HEK293 (cell line): Measurements from ENCODE around the gene ZC2HC1C.

Experiments
- CTCF ChIA-PET: fragments of 350-600 bp; formaldehyde crosslinking; extraction: SDS; loops from one replicate; lab custom pipeline; 2021; ENCODE audit warnings: antibody characterized with exemption; lab: Yijun Ruan, JAX
- POLR2A ChIA-PET: fragments of 300-600 bp; formaldehyde crosslinking; extraction: SDS; loops from one replicate; lab custom pipeline; 2020; ENCODE audit warnings: antibody characterized with exemption, inconsistent platforms; lab: Yijun Ruan, JAX
- H3K27ac ChIP-seq: fragments of 200-500 bp; sonication (Bioruptor generic); 2 replicates; pipeline ENCODE4 v1.5.1; 2014; ENCODE audit warnings: low read depth, low read length, control low read depth, inconsistent platforms; ENCODE audit errors: extremely low read depth
- H3K36me3 ChIP-seq, 2 experiments: fragments of 200-500 bp in 1 of 2; sonication (Bioruptor generic) in 1 of 2; 1 replicate in 1 of 2; 2 replicates in 1 of 2; pipeline ENCODE4 v1.5.1; 2014 to 2017; ENCODE audit warnings: inconsistent platforms in 2 of 2, low read length in 2 of 2; ENCODE audit not compliant: control insufficient read depth in 2 of 2, insufficient read depth in 1 of 2
- H3K4me1 ChIP-seq: fragments of 200-500 bp; sonication (Bioruptor generic); 2 replicates; pipeline ENCODE4 v1.5.1; 2014; ENCODE audit warnings: mild to moderate bottlenecking, low read length, inconsistent platforms; ENCODE audit not compliant: control insufficient read depth, insufficient read depth
- H3K4me3 ChIP-seq: 2 replicates; pipeline ENCODE4 v1.5.1; 2011; ENCODE audit warnings: low read depth, mild to moderate bottlenecking, control low read depth, low read length, moderate library complexity
- H3K9me3 ChIP-seq: fragments of 200-500 bp; sonication (Bioruptor generic); 2 replicates; pipeline ENCODE4 v1.5.1; 2014; ENCODE audit warnings: low read depth, low read length, inconsistent platforms; ENCODE audit not compliant: control insufficient read depth, insufficient read depth
- KLF7 ChIP-seq: fragments of 450-650 bp; formaldehyde crosslinking; IDR thresholded peaks from 2 replicates; pipeline ENCODE4 v1.5.1; 2016; ENCODE audit warnings: missing biosample characterization, missing genetic modification characterization, borderline replicate concordance
- ZBTB11 ChIP-seq: fragments of 450-650 bp; formaldehyde crosslinking; conservative IDR thresholded peaks from 2 replicates; pipeline ENCODE4 v1.5.1; 2016; ENCODE audit warnings: low read depth, missing biosample characterization, missing genetic modification characterization
- ZBTB17 ChIP-seq: fragments of 450-650 bp; formaldehyde crosslinking; IDR thresholded peaks from 2 replicates; pipeline ENCODE4 v1.5.1; 2016; ENCODE audit warnings: missing biosample characterization, missing genetic modification characterization
- ZBTB26 ChIP-seq: fragments of 450-650 bp; formaldehyde crosslinking; optimal IDR thresholded peaks from 2 replicates; pipeline ENCODE3; 2016; ENCODE audit warnings: missing biosample characterization, mild to moderate bottlenecking, missing genetic modification characterization
- ZBTB8A ChIP-seq: fragments of 450-650 bp; formaldehyde crosslinking; IDR thresholded peaks from 2 replicates; pipeline ENCODE4 v1.5.1; 2016; ENCODE audit warnings: missing biosample characterization, missing genetic modification characterization
- ZNF155 ChIP-seq: fragments of 450-650 bp; formaldehyde crosslinking; IDR thresholded peaks from 2 replicates; pipeline ENCODE4 v1.5.1; 2016; ENCODE audit warnings: missing biosample characterization, missing genetic modification characterization
- ZNF16 ChIP-seq: fragments of 450-650 bp; formaldehyde crosslinking; IDR thresholded peaks from 2 replicates; pipeline ENCODE4 v1.5.1; 2016; ENCODE audit warnings: low read depth, missing biosample characterization, missing genetic modification characterization
- ZNF19 ChIP-seq: fragments of 450-650 bp; formaldehyde crosslinking; IDR thresholded peaks from 2 replicates; pipeline ENCODE4; 2016; ENCODE audit warnings: missing biosample characterization, missing genetic modification characterization, low read depth
- ZNF211 ChIP-seq: fragments of 450-650 bp; formaldehyde crosslinking; IDR thresholded peaks from 2 replicates; pipeline ENCODE4 v1.5.1; 2016; ENCODE audit warnings: low read depth, missing biosample characterization, missing genetic modification characterization
- ZNF23 ChIP-seq: fragments of 450-650 bp; formaldehyde crosslinking; IDR thresholded peaks from 2 replicates; pipeline ENCODE4 v1.5.1; 2016; ENCODE audit warnings: missing biosample characterization, missing genetic modification characterization, borderline replicate concordance
- ZNF280C ChIP-seq: fragments of 450-650 bp; formaldehyde crosslinking; IDR thresholded peaks from 2 replicates; pipeline ENCODE4 v1.5.1; 2016; ENCODE audit warnings: missing biosample characterization, missing genetic modification characterization
- ZNF335 ChIP-seq: fragments of 450-650 bp; formaldehyde crosslinking; conservative IDR thresholded peaks from 2 replicates; pipeline ENCODE4 v1.5.1; 2016; ENCODE audit warnings: missing biosample characterization, missing genetic modification characterization
- ZNF518A ChIP-seq: fragments of 450-650 bp; formaldehyde crosslinking; conservative IDR thresholded peaks from 2 replicates; pipeline ENCODE4 v1.5.1; 2016; ENCODE audit warnings: low read depth, missing biosample characterization, missing genetic modification characterization
- ZNF571 ChIP-seq: fragments of 450-650 bp; formaldehyde crosslinking; IDR thresholded peaks from 2 replicates; pipeline ENCODE4 v1.5.0; 2017; ENCODE audit warnings: missing biosample characterization, missing genetic modification characterization
- ZNF747 ChIP-seq: fragments of 450-650 bp; formaldehyde crosslinking; IDR thresholded peaks from 2 replicates; pipeline ENCODE4 v1.5.1; 2016; ENCODE audit warnings: missing biosample characterization, missing genetic modification characterization
- ZNF76 ChIP-seq: fragments of 450-650 bp; formaldehyde crosslinking; IDR thresholded peaks from 2 replicates; pipeline ENCODE4; 2016; ENCODE audit warnings: low read depth, missing biosample characterization, missing genetic modification characterization, borderline replicate concordance
- ZNF777 ChIP-seq: fragments of 450-650 bp; formaldehyde crosslinking; IDR thresholded peaks from 2 replicates; pipeline ENCODE4 v1.5.1; 2017; ENCODE audit warnings: missing biosample characterization, missing genetic modification characterization, borderline replicate concordance
- TF ChIP-seq, protein P1 (sequence below): fragments of 450-650 bp; formaldehyde crosslinking; IDR thresholded peaks from 2 replicates; pipeline ENCODE4 v1.5.1; 2016; ENCODE audit warnings: missing biosample characterization, missing genetic modification characterization
- TF ChIP-seq, protein P2 (sequence below): fragments of 450-650 bp; formaldehyde crosslinking; IDR thresholded peaks from 2 replicates; pipeline ENCODE4 v1.5.1; 2016; ENCODE audit warnings: missing biosample characterization, missing genetic modification characterization
- TF ChIP-seq, protein P3 (sequence below): fragments of 450-650 bp; formaldehyde crosslinking; IDR thresholded peaks from 2 replicates; pipeline ENCODE4 v1.5.1; 2016; ENCODE audit warnings: missing biosample characterization, missing genetic modification characterization, borderline replicate concordance

Gene ZC2HC1C

DNA sequence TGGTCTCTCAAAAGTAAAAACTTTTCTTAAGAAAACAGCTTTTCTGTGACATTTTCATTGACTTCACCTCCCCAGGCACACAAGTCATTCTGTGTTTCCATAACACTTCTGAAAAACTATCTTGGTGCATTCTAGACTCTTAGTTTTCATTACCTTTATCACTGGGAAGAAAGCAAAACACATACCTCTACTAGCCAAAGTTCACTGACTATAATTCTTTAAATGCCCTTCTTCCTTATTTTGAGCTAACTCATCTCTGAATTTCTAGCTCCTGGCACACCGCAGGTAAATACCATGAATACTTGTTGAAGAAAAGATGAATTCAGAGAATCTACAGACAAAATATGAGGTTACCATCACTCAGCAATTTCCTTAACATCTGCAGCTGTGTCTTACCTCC lies 39.3 kb upstream of the ZC2HC1C start:
- CTCF ChIA-PET: interaction anchor here (1.0 to 1.1 kb wide), 2 partner anchors 10 to 170 kb away, joined by 3 to 4 read pairs; no protein-coding TSS in a partner anchor

More for the DNA sequence above, 39.3 kb upstream of the ZC2HC1C start:
- Histone ChIP-seq H3K9me3 (no peaks in the 10 kb centered on the region), H3K36me3 (peaks cover 21 to 41% of the 10 kb centered on the region in 2 experiments), H3K4me3 (no peak overlapping the region), H3K4me1 (0 out of 2 replicates have a peak, but pooled peaks cover 2% of the 10 kb centered on the region), H3K27ac (no peak overlapping the region)
- POLR2A ChIA-PET: no interaction called here
- TF ChIP-seq ZNF777 (no peak), ZNF23 (tag by site-specific recombination) (no peak), ZNF16 (tag by site-specific recombination) (no peak), ZNF19 (no peak), ZNF518A (no peak), ZNF211 (no peak), ZBTB26 (tag by site-specific recombination) (no peak), ZBTB17 (no peak), ZNF76 (tag by site-specific recombination) (no peak), ZNF335 (tag by site-specific recombination) (no peak), ZBTB8A (tag by site-specific recombination) (no peak), ZNF280C (tag by site-specific recombination) (no peak), ZNF155 (tag by site-specific recombination) (no peak), ZNF571 (tag by site-specific recombination) (no peak), ZBTB11 (no peak), KLF7 (tag by site-specific recombination) (no peak), ZNF747 (tag by site-specific recombination) (no peak)
- TF ChIP-seq, protein P1, sequence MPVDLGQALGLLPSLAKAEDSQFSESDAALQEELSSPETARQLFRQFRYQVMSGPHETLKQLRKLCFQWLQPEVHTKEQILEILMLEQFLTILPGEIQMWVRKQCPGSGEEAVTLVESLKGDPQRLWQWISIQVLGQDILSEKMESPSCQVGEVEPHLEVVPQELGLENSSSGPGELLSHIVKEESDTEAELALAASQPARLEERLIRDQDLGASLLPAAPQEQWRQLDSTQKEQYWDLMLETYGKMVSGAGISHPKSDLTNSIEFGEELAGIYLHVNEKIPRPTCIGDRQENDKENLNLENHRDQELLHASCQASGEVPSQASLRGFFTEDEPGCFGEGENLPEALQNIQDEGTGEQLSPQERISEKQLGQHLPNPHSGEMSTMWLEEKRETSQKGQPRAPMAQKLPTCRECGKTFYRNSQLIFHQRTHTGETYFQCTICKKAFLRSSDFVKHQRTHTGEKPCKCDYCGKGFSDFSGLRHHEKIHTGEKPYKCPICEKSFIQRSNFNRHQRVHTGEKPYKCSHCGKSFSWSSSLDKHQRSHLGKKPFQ (tag by site-specific recombination): no peak
- TF ChIP-seq, protein P2, sequence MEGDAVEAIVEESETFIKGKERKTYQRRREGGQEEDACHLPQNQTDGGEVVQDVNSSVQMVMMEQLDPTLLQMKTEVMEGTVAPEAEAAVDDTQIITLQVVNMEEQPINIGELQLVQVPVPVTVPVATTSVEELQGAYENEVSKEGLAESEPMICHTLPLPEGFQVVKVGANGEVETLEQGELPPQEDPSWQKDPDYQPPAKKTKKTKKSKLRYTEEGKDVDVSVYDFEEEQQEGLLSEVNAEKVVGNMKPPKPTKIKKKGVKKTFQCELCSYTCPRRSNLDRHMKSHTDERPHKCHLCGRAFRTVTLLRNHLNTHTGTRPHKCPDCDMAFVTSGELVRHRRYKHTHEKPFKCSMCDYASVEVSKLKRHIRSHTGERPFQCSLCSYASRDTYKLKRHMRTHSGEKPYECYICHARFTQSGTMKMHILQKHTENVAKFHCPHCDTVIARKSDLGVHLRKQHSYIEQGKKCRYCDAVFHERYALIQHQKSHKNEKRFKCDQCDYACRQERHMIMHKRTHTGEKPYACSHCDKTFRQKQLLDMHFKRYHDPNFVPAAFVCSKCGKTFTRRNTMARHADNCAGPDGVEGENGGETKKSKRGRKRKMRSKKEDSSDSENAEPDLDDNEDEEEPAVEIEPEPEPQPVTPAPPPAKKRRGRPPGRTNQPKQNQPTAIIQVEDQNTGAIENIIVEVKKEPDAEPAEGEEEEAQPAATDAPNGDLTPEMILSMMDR (tag by site-specific recombination): no peak
- TF ChIP-seq, protein P3, sequence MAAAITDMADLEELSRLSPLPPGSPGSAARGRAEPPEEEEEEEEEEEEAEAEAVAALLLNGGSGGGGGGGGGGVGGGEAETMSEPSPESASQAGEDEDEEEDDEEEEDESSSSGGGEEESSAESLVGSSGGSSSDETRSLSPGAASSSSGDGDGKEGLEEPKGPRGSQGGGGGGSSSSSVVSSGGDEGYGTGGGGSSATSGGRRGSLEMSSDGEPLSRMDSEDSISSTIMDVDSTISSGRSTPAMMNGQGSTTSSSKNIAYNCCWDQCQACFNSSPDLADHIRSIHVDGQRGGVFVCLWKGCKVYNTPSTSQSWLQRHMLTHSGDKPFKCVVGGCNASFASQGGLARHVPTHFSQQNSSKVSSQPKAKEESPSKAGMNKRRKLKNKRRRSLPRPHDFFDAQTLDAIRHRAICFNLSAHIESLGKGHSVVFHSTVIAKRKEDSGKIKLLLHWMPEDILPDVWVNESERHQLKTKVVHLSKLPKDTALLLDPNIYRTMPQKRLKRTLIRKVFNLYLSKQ: no peak
